Activated CD4-positive, alpha-beta T cell treated with anti-CD3 and anti-CD28 coated beads, Interleukin-2, amount 10 ng/mL, durations not matched to agents 24 days and 14 days (primary cell): ENCODE results near the gene NISCH. TPM values are rescaled to one million over a fixed set of nuclear protein-coding genes. Genes with fewer than 3 reads are reported as not detected.
"Not testable (repeated sequence)": the region's sequence is repeated elsewhere in the genome, so short reads cannot be mapped to it uniquely, and the experiment has no call there.

Experiments used
- DNase-seq: peaks from one replicate; pipeline ENCODE4 v3.0.0; 2022
- H3K27ac Mint-ChIP-seq: one replicate; pipeline ENCODE4 v1.8.0; 2022; ENCODE audit warnings: mild to moderate bottlenecking, mixed read lengths
- H3K27me3 Mint-ChIP-seq: one replicate; pipeline ENCODE4 v1.8.0; 2022; ENCODE audit warnings: mixed read lengths
- H3K36me3 Mint-ChIP-seq: one replicate; pipeline ENCODE4 v1.8.0; 2022; ENCODE audit warnings: low read depth, mild to moderate bottlenecking, mixed read lengths
- H3K4me1 Mint-ChIP-seq: one replicate; pipeline ENCODE4 v1.8.0; 2021; ENCODE audit warnings: mixed read lengths
- H3K4me3 Mint-ChIP-seq: one replicate; pipeline ENCODE4 v1.8.0; 2022; ENCODE audit warnings: mild to moderate bottlenecking, moderate library complexity, mixed read lengths
- H3K9me3 Mint-ChIP-seq: one replicate; pipeline ENCODE4 v1.8.0; 2021; ENCODE audit warnings: mixed read lengths
- intact Hi-C: fragments of 100-400 bp; cut with micrococcal nuclease; formaldehyde crosslinking; loops from one replicate; pipeline ENCODE4 v1.15.1; 2023
- total RNA-seq: library from RNA; stranded (reverse); gene quantifications from 2 replicates; pipeline ENCODE4 v1.2.3, GENCODE V29; 2022

The NISCH gene
- total RNA-seq, 1 donor from 2014 or later: 72.6 TPM

DNA sequence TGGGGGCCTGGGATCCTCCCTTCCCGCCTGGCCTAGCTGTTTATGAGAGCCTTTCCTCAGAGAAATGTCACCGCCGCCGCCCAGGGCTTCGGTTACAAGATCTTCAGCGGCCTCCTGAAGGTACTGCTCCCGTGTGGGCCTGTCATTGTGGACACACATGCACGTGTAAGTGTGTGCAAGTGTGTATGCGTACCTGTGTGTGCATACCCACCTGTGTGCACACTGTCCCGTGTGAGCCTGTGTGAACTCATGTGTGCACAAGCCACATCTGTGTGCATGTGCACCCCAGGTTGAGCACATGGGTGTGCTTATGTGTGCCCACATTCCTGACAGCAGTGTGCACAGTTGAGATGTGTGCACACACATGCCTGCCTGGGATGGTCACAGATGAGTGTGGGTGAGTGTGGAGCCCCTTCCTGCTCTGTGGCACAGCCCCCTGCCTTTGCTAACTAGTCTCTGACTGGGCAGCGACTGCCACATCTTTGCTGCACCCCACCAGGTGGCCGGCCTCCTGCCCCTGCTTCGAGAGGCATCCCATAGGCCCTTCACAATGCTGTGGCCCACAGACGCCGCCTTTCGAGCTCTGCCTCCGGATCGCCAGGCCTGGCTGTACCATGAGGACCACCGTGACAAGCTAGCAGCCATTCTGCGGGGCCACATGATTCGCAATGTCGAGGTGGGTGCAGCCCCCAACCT, 64.2 kb downstream of the NISCH start:
- no peaks in the 10 kb centered on the region for H3K4me1 Mint-ChIP-seq
- intact Hi-C loops: no loop called here
- no peak overlapping the region for H3K4me3 Mint-ChIP-seq
- no peak overlapping the region for H3K27ac Mint-ChIP-seq
- H3K36me3 Mint-ChIP-seq: no peaks in the 10 kb centered on the region
- DNase-seq: no peak
- no peaks in the 10 kb centered on the region for H3K9me3 Mint-ChIP-seq
- no peaks in the 10 kb centered on the region for H3K27me3 Mint-ChIP-seq

DNA sequence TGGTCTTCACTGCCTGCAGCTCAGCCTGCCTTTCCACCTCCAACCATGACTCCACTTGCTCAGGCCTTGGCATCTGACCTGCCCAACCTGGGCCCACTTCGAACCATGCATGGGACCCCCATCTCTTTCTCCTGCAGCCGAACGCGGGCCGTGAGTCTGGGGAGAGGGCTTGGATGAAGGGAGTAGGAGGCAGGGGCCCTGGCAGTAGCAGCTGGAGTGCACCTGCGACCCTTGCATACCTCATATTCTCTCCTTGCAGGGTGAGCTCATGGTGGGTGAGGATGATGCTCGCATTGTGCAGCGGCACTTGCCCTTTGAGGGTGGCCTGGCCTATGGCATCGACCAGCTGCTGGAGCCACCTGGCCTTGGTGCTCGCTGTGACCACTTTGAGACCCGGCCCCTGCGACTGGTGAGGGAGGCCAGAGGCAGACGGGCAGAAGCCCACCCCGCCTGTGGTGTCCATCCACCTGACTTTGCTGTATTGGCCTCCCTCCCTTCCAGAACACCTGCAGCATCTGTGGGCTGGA, 64.8 kb downstream of the NISCH start:
- no peaks in the 10 kb centered on the region for H3K27me3 Mint-ChIP-seq
- intact Hi-C loops: no loop called here
- no peak overlapping the region for H3K27ac Mint-ChIP-seq
- no peaks in the 10 kb centered on the region for H3K4me1 Mint-ChIP-seq
- H3K9me3 Mint-ChIP-seq: no peaks in the 10 kb centered on the region
- no peak overlapping the region for H3K4me3 Mint-ChIP-seq
- DNase-seq: no peak
- no peaks in the 10 kb centered on the region for H3K36me3 Mint-ChIP-seq

DNA sequence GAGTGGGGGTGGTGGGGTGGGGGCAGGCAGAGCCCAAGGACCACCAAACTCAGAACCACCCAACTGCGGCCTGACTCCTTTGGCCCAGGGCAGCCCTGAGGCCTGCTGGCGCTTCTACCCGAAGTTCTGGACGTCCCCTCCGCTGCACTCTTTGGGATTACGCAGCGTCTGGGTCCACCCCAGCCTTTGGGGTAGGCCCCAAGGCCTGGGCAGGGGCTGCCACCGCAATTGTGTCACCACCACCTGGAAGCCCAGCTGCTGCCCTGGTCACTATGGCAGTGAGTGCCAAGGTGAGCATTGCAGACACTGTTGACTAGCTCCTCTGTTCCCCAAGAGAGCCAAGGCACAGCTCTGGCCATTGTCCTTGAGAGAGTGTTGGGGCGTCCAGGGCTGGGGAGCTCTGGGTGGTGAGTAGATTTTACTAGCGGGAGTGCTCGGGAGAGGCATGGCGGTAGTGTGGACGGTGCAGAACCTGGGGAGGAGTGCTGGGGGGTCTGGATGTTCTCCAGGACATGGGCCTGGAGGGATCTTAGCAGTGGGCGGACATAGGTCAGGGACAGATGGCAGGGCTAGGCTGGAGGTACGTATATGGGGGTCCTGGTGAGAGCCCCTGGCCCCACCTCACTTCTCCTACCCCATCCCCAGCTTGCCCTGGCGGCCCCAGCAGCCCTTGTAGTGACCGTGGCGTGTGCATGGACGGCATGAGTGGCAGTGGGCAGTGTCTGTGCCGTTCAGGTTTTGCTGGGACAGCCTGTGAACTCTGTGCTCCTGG, 65.5 kb downstream of the NISCH start:
- no peaks in the 10 kb centered on the region for H3K9me3 Mint-ChIP-seq
- DNase-seq: no peak
- no peaks in the 10 kb centered on the region for H3K36me3 Mint-ChIP-seq
- no peak overlapping the region for H3K4me3 Mint-ChIP-seq
- intact Hi-C loops: no loop called here
- H3K27me3 Mint-ChIP-seq: no peaks in the 10 kb centered on the region
- no peaks in the 10 kb centered on the region for H3K4me1 Mint-ChIP-seq
- no peak overlapping the region for H3K27ac Mint-ChIP-seq

DNA sequence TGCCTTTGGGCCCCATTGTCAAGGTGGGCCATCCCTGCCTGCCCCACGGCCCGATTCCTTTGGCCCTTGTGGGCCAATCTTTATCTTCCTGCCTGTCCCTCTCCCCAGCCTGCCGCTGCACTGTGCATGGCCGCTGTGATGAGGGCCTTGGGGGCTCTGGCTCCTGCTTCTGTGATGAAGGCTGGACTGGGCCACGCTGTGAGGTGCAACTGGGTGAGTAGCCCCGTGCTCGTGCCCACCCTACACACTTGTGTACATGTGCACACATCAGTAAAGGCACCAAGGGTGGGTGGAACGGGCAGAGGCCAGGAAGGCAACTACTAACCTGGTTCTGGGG, 66.1 kb downstream of the NISCH start:
- no peak for DNase-seq
- Mint-ChIP-seq H3K4me1 (no peaks in the 10 kb centered on the region), H3K36me3 (no peaks in the 10 kb centered on the region), H3K27ac (no peak overlapping the region), H3K9me3 (no peaks in the 10 kb centered on the region), H3K27me3 (no peaks in the 10 kb centered on the region), H3K4me3 (no peak overlapping the region)
- intact Hi-C loops: no loop called here

DNA sequence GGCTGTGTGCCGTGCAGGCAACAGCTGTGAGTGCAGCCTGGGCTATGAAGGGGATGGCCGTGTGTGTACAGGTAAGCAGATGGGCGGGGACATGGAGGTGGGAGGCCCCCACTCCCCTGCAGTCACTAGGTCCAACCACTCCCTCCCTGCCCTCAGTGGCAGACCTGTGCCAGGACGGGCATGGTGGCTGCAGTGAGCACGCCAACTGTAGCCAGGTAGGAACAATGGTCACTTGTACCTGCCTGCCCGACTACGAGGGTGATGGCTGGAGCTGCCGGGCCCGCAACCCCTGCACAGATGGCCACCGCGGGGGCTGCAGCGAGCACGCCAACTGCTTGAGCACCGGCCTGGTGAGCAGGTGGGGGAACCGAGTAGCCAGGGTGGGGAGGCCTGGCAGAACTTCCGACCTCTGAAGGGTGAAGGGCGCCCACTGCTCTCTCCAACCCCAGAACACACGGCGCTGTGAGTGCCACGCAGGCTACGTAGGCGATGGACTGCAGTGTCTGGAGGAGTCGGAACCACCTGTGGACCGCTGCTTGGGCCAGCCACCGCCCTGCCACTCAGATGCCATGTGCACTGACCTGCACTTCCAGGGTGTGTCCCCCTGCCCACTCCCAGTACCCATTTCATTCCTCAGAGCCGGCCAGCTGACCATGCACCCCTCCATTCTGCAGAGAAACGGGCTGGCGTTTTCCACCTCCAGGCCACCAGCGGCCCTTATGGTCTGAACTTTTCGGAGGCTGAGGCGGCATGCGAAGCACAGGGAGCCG, 66.7 kb downstream of the NISCH start:
- intact Hi-C loops: no loop called here
- no peaks in the 10 kb centered on the region for H3K9me3 Mint-ChIP-seq
- no peaks in the 10 kb centered on the region for H3K4me1 Mint-ChIP-seq
- no peak for DNase-seq
- H3K27ac Mint-ChIP-seq: no peak overlapping the region
- H3K36me3 Mint-ChIP-seq: no peaks in the 10 kb centered on the region
- no peak overlapping the region for H3K4me3 Mint-ChIP-seq
- no peaks in the 10 kb centered on the region for H3K27me3 Mint-ChIP-seq

DNA sequence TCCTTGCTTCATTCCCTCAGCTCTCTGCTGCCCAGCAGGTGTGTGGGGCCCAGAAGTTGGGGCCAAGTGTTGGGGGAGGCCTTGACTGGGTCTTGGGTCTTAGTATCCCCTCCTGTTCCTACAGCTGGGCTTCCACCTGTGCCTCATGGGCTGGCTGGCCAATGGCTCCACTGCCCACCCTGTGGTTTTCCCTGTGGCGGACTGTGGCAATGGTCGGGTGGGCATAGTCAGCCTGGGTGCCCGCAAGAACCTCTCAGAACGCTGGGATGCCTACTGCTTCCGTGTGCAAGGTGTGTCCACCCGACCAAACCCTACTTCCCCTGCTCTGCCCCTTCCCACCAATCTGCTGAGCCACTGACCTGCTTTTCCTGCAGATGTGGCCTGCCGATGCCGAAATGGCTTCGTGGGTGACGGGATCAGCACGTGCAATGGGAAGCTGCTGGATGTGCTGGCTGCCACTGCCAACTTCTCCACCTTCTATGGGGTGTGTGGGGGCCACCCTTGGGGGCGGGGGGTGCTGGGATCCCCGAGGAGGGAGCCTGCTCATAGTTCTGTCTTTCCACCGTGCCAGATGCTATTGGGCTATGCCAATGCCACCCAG, 67.3 kb downstream of the NISCH start:
- Mint-ChIP-seq H3K36me3 (no peaks in the 10 kb centered on the region), H3K27me3 (no peaks in the 10 kb centered on the region), H3K27ac (no peak overlapping the region), H3K9me3 (no peaks in the 10 kb centered on the region), H3K4me1 (no peaks in the 10 kb centered on the region), H3K4me3 (no peak overlapping the region)
- intact Hi-C loops: no loop called here
- no peak for DNase-seq

DNA sequence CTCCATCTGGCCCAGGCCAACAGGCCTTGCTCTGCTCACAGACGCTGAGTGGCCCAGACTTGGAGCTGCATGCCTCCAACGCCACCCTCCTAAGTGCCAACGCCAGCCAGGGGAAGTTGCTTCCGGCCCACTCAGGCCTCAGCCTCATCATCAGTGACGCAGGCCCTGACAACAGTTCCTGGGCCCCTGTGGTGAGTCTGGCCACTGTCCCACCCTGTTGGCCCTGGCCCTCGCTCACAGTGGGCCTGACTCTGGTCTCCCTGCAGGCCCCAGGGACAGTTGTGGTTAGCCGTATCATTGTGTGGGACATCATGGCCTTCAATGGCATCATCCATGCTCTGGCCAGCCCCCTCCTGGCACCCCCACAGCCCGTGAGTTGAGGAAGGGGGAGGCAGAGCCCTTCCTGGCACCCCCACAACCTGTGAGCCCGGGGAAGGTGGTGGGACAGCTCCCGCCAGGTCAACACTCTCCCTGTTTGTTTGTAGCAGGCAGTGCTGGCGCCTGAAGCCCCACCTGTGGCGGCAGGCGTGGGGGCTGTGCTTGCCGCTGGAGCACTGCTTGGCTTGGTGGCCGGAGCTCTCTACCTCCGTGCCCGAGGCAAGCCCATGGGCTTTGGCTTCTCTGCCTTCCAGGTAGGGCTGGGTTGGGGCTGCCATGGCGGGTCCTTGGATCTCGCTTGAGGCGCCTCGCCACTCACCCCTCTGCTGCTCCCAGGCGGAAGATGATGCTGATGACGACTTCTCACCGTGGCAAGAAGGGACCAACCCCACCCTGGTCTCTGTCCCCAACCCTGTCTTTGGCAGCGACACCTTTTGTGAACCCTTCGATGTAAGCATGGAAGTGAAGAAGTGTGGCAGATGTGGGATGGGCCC, 68.2 kb downstream of the NISCH start:
- no peak for DNase-seq
- no peaks in the 10 kb centered on the region for H3K4me1 Mint-ChIP-seq
- H3K27ac Mint-ChIP-seq: no peak overlapping the region
- H3K4me3 Mint-ChIP-seq: no peak overlapping the region
- H3K9me3 Mint-ChIP-seq: no peaks in the 10 kb centered on the region
- no peaks in the 10 kb centered on the region for H3K27me3 Mint-ChIP-seq
- intact Hi-C loops: no loop called here
- no peaks in the 10 kb centered on the region for H3K36me3 Mint-ChIP-seq

DNA sequence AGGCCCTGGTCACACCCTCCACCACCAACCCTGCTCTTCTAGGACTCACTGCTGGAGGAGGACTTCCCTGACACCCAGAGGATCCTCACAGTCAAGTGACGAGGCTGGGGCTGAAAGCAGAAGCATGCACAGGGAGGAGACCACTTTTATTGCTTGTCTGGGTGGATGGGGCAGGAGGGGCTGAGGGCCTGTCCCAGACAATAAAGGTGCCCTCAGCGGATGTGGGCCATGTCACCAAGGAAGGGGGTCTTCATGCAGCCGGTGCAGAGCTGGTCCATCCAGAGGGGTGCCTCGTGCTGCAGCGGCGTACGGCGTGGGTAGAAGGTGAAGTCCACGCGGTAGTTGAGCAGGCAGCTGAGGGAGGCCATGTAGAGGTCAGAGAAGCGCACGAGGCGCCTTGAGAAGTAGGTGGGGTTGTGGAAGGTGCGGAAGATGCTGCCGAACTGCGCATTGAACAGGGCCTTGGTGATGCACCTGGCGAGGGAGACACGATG, 68.9 kb downstream of the NISCH start:
- intact Hi-C loops: no loop called here
- DNase-seq: no peak
- Mint-ChIP-seq H3K27me3 (no peaks in the 10 kb centered on the region), H3K4me1 (no peaks in the 10 kb centered on the region), H3K4me3 (no peak overlapping the region), H3K27ac (no peak overlapping the region), H3K36me3 (peaks cover 2% of the 10 kb centered on the region), H3K9me3 (no peaks in the 10 kb centered on the region)

DNA sequence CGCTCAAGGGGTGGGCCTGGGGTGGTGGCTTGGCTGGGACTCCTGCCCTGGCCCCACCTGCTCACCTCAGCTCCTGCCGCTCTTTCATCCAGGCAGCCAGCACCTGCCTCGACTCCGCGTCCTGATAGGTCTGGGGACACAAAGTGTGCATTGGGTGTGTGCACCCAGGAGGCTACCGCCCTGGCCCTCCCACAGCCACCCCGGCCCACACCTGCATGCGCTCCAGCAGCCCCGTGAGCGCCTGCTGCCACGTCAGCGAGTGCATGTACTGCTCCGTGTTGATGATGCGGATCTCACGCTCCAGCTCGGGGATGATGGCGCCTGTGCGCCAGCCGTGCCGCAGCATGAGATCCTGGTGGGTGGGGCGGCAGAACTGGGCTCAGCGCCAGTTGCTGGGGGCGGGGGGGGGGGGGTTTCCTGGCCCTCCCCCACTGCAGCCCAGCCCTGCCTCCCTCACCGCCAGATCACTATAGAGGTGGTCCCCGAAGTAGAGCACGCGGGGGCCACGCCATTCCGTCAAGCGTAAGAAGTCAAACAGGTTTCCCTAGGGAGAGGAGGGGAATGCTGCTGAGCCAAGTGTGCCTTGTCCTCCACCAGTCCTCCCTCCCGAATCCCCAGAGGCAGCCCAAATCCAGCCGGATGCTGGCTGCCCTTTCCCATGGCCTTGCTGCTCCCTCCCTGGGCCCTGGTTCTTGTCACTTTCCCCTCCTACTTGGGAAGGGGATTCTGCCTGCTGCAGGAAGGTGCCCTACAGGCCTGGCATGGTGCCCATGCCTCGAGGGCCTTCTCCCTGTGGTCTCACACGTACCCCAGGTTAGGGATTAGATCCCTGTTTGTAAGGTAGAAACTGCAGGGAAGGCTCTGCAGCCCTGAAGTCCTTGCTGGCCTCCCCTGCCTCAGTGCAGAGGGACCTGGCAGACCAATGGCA, 69.6 kb downstream of the NISCH start:
- peaks cover 2% of the 10 kb centered on the region for H3K36me3 Mint-ChIP-seq
- H3K4me3 Mint-ChIP-seq: no peak overlapping the region
- no peak for DNase-seq
- no peaks in the 10 kb centered on the region for H3K9me3 Mint-ChIP-seq
- H3K27me3 Mint-ChIP-seq: no peaks in the 10 kb centered on the region
- intact Hi-C loops: no loop called here
- no peaks in the 10 kb centered on the region for H3K4me1 Mint-ChIP-seq
- H3K27ac Mint-ChIP-seq: no peak overlapping the region

DNA sequence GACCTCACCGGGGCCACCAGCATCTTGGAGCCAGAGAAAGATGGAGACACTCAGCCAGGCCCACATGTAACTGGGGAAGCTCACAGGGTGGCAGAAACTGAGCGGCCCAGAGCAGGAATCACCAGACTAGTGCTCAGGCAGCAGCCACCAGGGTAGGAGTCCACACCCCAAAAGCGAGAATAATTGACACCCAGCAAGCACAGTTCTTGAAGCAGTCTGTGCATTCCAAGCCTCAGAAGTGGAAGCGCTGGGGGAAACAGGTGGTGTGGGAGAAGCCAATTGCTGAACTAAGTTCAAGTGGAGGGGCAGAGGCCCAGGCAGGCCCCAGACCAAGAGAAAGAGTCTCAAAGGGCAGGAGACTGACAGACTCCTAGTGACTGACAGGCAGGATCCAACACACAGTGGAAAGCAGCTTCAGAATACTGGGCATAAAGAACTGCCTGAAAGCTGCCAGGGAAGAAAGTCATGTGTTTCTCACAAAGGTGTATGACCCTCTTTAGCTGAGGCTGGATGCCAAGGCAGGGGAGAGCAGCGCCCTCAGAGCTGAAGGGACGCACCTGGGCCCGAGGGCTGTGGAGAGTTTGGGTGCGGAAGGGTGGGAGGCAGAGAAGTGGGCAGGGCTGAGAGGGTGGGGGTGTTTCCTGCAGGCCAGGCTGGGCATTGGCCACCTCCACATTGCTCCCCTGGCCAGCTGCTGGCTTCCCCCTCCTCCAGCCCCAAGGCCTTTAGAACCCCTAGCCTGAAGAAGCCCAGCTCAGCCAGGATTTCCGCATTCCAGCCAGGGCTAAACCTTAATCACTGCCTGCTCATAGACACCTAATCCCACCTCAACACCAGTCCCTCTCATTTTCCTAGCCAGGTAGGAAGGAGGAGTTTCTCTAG, 70.5 kb downstream of the NISCH start:
- H3K9me3 Mint-ChIP-seq: no peaks in the 10 kb centered on the region
- H3K4me3 Mint-ChIP-seq: no peak overlapping the region
- no peaks in the 10 kb centered on the region for H3K27me3 Mint-ChIP-seq
- peaks cover 2% of the 10 kb centered on the region for H3K36me3 Mint-ChIP-seq
- no peak for DNase-seq
- H3K4me1 Mint-ChIP-seq: no peaks in the 10 kb centered on the region
- intact Hi-C loops: no loop called here
- H3K27ac Mint-ChIP-seq: no peak overlapping the region

DNA sequence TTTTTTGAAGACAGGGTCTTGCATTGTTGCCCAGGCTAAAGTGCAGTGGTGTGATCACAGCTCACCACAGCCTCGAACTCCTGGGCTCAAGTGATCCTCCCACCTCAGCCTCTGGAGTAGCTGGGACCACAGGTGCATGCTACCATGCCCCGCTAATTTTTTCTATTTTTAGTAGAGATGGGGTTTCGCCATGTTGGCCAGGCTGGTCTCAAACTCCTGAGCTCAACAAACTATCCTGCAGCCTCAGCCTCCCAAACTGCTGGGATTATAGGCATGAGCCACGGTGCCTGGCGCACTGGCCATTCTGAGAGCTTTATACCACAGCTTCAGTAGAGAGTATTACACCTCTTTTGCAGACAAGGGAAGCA, 71.3 kb downstream of the NISCH start:
- H3K9me3 Mint-ChIP-seq, H3K36me3 Mint-ChIP-seq, H3K4me1 Mint-ChIP-seq, DNase-seq, H3K27ac Mint-ChIP-seq, H3K4me3 Mint-ChIP-seq, H3K27me3 Mint-ChIP-seq, intact Hi-C loops: not testable (repeated sequence)
